ES-I3 (cell line): ENCODE results near the gene FAAH.
"Not testable (repeated sequence)": the region's sequence is repeated elsewhere in the genome, so short reads cannot be mapped to it uniquely, and the experiment has no call there.

Experiments
- H3K36me3 ChIP-seq: 2 replicates; pipeline ENCODE4 v1.6.1; 2013; ENCODE audit warnings: mild to moderate bottlenecking, low read length, control low read depth, moderate library complexity; ENCODE audit not compliant: insufficient read depth
- H3K4me1 ChIP-seq: 2 replicates; pipeline ENCODE4 v1.6.1; 2013; ENCODE audit warnings: mild to moderate bottlenecking, control low read depth, low read length; ENCODE audit not compliant: insufficient read depth
- H3K9ac ChIP-seq: 2 replicates; pipeline ENCODE4 v1.6.1; 2013; ENCODE audit warnings: low read depth, mild to moderate bottlenecking, low read length, moderate library complexity
- H3K9me3 ChIP-seq: 2 replicates; pipeline ENCODE4 v1.6.1; 2013; ENCODE audit warnings: mild to moderate bottlenecking, low read length, moderate library complexity; ENCODE audit not compliant: control insufficient read depth, insufficient read depth

The FAAH gene

DNA sequence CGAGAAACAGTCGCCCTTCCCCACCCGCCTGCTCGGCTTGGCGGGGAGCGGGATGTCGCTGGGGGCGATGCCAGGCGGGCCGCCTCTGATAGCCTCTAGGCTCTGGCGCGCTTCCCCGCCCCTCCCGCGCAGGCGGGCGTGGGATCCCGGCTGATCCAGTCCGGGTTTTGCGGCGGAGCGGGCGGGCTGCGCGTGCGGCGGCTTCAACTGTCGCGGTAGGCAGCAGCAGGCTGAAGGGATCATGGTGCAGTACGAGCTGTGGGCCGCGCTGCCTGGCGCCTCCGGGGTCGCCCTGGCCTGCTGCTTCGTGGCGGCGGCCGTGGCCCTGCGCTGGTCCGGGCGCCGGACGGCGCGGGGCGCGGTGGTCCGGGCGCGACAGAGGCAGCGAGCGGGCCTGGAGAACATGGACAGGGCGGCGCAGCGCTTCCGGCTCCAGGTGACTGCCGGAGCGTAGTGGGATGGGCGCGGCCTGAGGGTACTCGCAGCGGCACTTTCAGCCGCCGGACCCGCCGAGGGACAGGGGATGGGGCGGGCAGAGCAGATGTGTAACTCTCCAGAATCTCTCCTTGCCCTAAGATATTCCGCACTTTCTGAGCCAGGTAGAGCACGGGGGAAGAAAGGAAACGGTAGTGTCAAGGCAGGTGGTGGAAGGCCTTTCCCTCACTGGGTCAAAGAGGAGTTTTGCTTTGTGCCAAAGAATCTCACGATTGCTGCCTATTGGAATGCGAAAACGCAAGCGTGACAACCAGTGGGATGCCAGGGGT lies at the start of gene FAAH:
TSS of gene FAAH (plus strand) at position 210 of the 764 bp plus-strand sequence. CDS start at position 242, 32 bp downstream.
- Histone ChIP-seq H3K9me3 (peaks cover 11% of the 10 kb centered on the region), H3K4me1 (no peaks in the 10 kb centered on the region), H3K36me3 (no peaks in the 10 kb centered on the region), H3K9ac (peak within 1 kb of the TSS; percentile 61)

DNA sequence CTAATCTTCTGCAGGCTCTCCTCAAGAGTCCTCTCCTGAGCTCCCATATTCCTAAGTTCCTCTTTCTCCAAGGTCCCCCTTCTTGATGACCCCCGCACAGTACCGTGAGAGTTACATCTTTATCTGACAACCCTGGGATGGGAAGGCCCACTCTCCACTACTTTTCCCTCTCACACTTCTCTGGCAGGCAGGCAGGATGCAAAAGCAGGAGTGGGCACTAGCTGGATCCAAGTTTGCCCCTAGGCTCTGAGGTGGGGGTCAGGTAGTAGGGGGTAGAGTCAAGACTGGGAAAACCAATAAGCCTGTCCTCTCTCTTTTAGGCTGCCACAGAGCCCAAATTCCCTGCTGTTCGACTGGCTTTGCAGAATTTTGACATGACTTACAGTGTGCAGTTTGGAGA lies 49.6 kb upstream of the FAAH start:
- H3K4me1 ChIP-seq: no peaks in the 10 kb centered on the region; the same call in 1 of the 2 replicates
- no peak overlapping the region for H3K9ac ChIP-seq
- no peaks in the 10 kb centered on the region for H3K9me3 ChIP-seq
- peaks cover 9% of the 10 kb centered on the region; the same call in 1 of the 2 replicates for H3K36me3 ChIP-seq

DNA sequence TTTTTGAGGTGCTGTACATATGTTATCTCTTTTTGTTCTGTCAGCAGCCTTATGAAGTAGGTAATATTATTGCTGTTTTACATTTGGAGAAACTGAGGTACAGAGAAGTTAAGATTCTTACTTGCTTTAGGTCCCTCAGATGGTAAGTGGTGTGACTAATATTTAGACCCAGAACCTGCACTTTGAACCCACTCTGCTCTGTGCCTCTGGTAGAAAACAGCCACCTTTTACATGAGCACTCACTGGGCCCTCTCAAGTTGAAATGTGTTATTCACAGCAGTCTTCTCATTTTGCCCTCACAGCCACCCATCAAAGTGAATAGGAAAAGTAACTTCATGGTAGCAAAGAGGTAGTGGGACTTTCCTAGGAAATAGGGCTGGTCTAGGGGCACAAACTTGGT lies 48.8 kb upstream of the FAAH start:
- H3K9ac ChIP-seq: no peak overlapping the region
- H3K36me3 ChIP-seq: peaks cover 10% of the 10 kb centered on the region; the same call in 1 of the 2 replicates
- no peaks in the 10 kb centered on the region for H3K9me3 ChIP-seq
- H3K4me1 ChIP-seq: no peaks in the 10 kb centered on the region

DNA sequence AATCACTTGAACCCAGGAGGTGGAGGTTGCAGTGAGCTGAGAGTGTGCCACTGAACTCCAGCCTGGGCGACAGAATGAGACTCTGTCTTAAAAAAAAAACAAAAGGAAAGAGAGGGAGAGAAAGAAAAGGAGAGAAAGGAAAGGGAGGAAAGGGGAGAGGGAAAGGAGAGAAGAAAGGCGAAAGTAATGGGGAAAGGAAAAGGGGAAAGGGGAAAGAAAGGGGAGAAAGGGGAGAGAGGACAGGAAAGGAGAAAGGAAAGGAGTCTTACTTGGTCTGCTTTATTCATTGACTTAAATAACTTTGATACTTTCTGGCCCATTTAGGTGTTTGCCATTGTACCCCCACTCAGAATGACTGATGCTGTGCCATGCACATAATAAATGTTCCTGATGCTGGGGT lies 41.8 kb upstream of the FAAH start:
- H3K36me3 ChIP-seq: peaks cover 7% of the 10 kb centered on the region; the same call in 1 of the 2 replicates
- no peak overlapping the region for H3K9ac ChIP-seq
- no peaks in the 10 kb centered on the region for H3K4me1 ChIP-seq
- no peaks in the 10 kb centered on the region for H3K9me3 ChIP-seq

DNA sequence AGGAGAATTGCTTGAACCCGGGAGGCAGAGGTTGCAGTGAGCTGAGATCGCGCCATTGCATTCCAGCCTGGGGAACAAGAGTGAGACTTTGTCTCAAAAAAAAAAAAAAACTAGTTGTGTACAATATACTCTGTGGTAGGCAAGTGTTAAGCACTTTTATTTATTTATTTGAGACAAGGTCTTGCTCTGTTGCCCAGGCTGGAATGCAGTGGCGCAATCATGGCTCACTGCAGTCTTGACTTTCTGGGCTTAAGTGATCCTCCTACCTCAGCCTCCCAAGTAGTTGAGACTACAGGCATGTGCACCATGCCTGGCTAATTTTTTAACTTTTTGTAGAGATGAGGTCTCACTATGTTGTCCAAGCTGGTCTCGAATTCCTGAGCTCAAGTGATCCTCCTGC lies 38.2 kb upstream of the FAAH start:
- H3K4me1 ChIP-seq, H3K9ac ChIP-seq, H3K9me3 ChIP-seq, H3K36me3 ChIP-seq: not testable (repeated sequence)

DNA sequence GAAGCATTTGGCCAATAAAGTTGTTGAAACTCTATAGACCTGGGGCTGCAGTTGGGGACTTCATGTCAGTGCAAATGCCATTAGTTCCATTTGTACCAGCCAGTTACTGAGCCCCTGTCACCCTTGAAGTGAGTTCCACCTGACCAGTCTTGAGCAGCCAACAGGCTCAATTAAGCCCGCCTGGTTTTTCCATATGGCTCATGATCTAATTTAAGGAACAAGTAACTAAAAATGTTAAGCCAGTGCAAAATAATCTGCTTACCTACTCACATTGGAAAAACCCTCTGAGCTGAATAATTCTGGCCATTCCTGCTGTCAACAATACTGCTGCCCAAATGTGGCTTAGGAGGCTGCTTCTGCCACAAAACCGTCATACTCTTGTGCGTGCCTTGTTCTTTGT lies 32.0 kb upstream of the FAAH start:
- Histone ChIP-seq H3K9ac (no peak overlapping the region), H3K36me3 (peaks cover 18% of the 10 kb centered on the region), H3K9me3 (no peaks in the 10 kb centered on the region), H3K4me1 (no peaks in the 10 kb centered on the region)

DNA sequence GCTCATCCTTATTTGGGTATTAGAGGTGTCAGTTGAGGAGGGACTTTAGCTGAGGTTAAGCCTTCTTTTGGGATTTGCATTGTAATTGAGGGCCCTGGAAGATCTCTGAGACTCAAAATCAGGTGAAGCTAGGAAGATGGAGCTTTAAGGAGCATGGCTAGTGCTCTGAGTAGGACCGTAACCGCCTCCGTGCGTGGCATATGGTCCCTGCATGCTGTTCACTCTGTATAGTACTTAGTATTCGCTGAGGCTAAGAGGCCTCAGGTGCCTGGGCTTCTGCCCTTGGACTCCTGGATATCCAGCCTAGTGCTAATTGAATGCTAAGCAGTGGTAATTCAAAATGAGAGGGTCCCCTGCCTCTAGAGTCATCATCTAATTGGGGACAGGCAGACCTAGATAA lies 31.0 kb upstream of the FAAH start:
- Histone ChIP-seq H3K9me3 (no peaks in the 10 kb centered on the region), H3K9ac (no peak overlapping the region), H3K4me1 (no peaks in the 10 kb centered on the region), H3K36me3 (peaks cover 18% of the 10 kb centered on the region)

DNA sequence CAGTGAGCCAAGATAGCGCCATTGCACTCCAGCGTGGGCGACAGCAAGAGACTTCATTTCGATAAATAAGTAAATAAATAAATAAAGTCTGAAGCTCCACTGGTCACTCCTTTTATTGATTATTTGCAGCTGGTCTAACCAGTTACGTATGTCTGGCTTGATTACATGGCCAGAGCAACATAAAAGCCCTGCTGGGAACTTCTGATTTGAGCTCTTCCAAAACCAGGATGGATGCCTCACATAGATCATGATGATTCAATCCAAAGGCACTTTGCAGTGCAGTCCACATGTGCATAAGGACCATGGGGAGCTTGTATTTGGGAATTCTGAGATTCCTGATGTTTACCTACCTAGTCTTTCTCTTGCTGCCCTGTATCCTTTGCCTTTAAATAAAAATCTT lies 29.5 kb upstream of the FAAH start:
- peaks cover 18% of the 10 kb centered on the region for H3K36me3 ChIP-seq
- no peaks in the 10 kb centered on the region for H3K9me3 ChIP-seq
- no peak overlapping the region for H3K9ac ChIP-seq
- H3K4me1 ChIP-seq: no peaks in the 10 kb centered on the region

DNA sequence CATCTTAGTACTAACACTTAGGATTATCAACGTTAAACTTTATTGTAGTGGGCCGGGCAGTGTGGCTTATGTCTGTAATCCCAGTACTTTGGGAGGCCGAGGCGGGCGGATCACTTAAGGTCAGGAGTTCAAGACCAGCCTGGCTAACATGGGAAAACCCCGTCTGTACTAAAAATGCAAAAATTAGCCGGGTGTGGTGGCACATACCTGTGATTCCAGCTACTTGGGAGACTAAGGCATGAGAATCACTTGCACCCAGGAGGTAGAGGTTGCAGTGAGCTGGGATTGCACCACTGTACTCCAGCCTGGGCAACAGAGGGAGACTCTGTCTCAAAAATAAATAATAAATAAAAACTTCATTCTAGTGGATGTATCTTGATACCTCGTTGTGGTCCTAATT lies 28.3 kb upstream of the FAAH start:
- H3K36me3 ChIP-seq: peaks cover 14% of the 10 kb centered on the region
- H3K9me3 ChIP-seq, H3K4me1 ChIP-seq, H3K9ac ChIP-seq: not testable (repeated sequence)

DNA sequence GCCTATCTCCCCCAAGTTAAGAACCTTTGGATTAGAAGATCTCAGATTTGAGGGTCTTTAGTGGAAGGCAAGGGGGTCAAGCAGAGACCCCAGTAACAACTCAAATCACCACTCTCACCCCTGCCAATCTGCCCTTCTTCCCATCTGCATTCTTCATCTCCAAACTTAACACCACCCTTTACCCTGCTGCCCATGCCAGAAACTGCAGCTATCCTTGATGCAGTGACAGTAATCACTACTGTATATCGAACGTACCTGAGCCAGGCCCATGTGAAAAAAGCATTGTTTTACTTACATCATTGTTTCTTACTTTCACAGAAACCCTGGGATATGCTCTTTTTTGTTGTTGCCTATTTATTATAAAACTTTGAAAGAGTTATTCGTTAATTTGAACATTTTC lies 27.0 kb upstream of the FAAH start:
- no peaks in the 10 kb centered on the region for H3K4me1 ChIP-seq
- H3K9ac ChIP-seq: no peak overlapping the region
- peaks cover 3% of the 10 kb centered on the region; the same call in 1 of the 2 replicates for H3K36me3 ChIP-seq
- H3K9me3 ChIP-seq: no peaks in the 10 kb centered on the region

DNA sequence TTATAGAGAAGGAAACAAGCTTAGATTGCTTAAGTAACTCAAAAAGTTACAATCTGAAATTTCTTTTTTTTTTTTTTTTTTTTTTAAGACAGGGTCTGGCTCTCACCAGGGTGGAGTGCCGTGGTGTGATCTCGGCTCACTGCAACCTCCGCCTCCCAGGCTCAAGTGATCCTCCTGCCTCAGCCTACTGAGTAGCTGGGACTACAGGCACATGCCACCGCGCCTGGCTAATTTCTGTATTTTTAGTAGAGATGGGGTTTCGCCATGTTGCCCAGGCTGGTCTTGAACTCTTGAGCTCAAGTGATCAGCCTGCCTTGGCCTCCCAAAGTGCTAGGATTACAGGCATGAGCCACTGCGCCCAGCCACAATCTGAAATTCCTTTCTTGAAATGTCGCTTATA lies 26.4 kb upstream of the FAAH start:
- not testable (repeated sequence) for H3K36me3 ChIP-seq, H3K9ac ChIP-seq, H3K9me3 ChIP-seq, H3K4me1 ChIP-seq

DNA sequence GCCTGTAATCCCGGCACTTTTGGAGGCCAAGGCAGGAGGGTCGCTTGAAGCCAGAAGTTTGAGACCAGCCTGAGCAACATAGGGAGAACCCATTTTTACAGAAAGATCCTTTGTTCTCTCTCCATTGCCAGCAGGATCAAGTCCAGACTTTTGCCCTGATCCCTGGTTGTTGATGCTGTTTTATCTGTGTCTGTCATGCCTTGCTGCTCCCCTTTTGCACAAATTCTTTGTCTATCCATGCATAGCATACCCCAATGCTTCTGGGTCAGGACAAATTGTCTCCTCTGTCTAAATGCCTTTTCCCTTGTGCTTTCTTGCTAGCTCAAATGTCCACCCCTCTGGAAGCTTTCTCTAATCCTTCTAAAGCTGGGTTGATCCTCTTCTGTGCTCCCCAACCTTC lies 25.3 kb upstream of the FAAH start:
- no peaks in the 10 kb centered on the region; the same call in 1 of the 2 replicates for H3K36me3 ChIP-seq
- H3K9ac ChIP-seq: no peak overlapping the region

DNA sequence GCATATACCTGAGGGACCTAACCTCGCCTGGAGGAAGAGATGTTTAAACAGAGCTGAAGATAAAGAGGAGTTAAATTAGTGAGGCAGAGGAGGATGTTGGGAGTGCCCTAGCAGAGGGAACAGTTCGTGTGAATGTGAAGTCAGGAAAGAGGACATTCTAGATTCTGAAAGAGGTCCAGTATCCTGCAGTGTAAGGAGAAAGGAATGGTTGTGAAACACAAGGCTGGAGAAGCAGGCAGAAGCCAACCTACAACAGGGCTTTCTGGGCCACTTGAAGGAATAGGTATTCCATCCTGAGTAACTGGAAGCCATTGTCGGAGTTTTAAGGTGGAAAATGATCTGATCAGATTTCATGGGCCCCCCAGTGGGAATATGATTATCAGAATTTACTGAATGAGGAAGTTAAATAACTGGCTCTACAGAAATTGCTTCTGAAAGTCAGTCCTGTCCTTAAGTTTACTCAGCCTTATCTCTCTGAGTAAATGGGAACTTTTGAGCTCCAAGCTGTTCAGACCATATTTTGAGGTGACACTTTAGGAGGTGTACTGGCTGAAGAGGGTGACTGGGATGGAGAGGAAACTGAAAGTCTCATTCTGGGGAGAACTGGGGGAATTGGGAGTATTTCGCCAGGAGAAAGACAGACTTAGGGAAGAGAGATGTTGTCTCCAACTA lies 24.4 kb upstream of the FAAH start:
- H3K36me3 ChIP-seq: no peaks in the 10 kb centered on the region; the same call in 1 of the 2 replicates
- no peak overlapping the region for H3K9ac ChIP-seq
- H3K4me1 ChIP-seq: no peaks in the 10 kb centered on the region
- H3K9me3 ChIP-seq: no peaks in the 10 kb centered on the region

More for the DNA sequence above, 25.3 kb upstream of the FAAH start:
- Histone ChIP-seq H3K9me3 (no peaks in the 10 kb centered on the region), H3K4me1 (no peaks in the 10 kb centered on the region)

DNA sequence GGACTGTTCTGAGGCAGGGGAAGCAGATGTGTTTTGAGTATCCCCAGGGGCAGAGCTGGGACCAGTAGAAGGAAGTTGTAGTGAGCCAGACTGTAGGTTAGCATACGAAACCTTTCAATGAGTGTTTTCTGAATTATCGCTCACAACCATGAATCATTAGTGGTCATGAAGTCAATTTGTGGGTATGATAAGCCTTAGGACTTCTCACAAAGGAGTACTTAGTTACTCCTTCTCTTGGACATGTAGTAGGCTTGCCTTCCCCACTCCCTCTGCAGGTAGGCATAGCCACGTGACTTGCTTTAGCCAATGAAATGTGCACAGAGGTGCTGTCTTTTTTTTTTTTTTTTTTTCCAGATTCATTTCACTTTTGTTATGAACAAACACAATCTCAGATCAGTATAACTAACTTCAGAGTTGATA lies 23.9 kb upstream of the FAAH start:
- Histone ChIP-seq H3K9me3 (no peaks in the 10 kb centered on the region), H3K4me1 (no peaks in the 10 kb centered on the region), H3K36me3 (no peaks in the 10 kb centered on the region; the same call in 1 of the 2 replicates), H3K9ac (no peak overlapping the region)

DNA sequence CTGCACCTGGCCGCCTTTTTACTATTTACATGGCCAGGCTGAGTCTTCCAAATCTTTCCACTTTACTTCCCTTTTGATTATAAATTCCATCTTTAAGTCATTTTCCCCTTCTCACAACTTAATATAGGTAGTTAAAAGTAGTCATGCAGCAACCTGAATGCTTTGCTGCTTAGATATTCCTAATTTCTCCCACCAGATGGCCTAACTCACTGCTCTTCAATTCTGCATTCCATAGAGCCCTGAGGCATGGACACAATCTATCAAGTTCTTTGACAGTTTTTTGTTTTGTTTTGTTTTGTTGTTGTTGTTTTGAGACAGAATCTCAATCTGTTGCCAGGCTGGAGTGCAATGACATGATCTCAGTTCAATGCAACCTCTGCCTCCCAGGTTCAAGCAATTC lies 21.7 kb upstream of the FAAH start:
- H3K9me3 ChIP-seq: no peaks in the 10 kb centered on the region
- no peaks in the 10 kb centered on the region; the same call in 1 of the 2 replicates for H3K36me3 ChIP-seq
- H3K9ac ChIP-seq: no peak overlapping the region
- H3K4me1 ChIP-seq: no peaks in the 10 kb centered on the region
